ENCODE data around the gene RCSD1.

GRCh38 chr1:167623951-167624350 lies 6.1 kb upstream of the RCSD1 start:
- TF ChIP-seq CBFB (IDR thresholded peaks at IDR 0.05; ENCODE audit: low read depth) (no peak), TCF12 (IDR thresholded peaks at IDR 0.05; ENCODE audit: low read depth, low read length) (no peak), ATF2 (IDR thresholded peaks at IDR 0.05; ENCODE audit: low read length) (no peak)

Measured in GM12878 (cell line).